ENCODE data around the gene CHMP1A. TPM values are rescaled to one million over a fixed set of nuclear protein-coding genes. Genes with fewer than 3 reads are reported as not detected.

CHMP1A gene
- polyA plus RNA-seq, 1 donor (not counting 4 experiments of a cell fraction or from before 2014, with no cell fraction given) = 64.1 TPM

- TF ChIP-seq, protein P1, sequence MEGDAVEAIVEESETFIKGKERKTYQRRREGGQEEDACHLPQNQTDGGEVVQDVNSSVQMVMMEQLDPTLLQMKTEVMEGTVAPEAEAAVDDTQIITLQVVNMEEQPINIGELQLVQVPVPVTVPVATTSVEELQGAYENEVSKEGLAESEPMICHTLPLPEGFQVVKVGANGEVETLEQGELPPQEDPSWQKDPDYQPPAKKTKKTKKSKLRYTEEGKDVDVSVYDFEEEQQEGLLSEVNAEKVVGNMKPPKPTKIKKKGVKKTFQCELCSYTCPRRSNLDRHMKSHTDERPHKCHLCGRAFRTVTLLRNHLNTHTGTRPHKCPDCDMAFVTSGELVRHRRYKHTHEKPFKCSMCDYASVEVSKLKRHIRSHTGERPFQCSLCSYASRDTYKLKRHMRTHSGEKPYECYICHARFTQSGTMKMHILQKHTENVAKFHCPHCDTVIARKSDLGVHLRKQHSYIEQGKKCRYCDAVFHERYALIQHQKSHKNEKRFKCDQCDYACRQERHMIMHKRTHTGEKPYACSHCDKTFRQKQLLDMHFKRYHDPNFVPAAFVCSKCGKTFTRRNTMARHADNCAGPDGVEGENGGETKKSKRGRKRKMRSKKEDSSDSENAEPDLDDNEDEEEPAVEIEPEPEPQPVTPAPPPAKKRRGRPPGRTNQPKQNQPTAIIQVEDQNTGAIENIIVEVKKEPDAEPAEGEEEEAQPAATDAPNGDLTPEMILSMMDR (optimal IDR thresholded peaks at IDR 0.05 in 1 of 3, IDR thresholded peaks at IDR 0.05 in 1 of 3, conservative IDR thresholded peaks at IDR 0.05 in 1 of 3; ENCODE audit: extremely low read depth in 1 of 3, insufficient read depth in 2 of 3, low read length in 3 of 3) = no peak
- TF ChIP-seq EZH2 (IDR thresholded peaks at IDR 0.05; ENCODE audit: low read length) = no peak
- H4K20me1 ChIP-seq (ENCODE audit: control insufficient read depth, extremely low read depth, insufficient read depth, low read length) = no peaks in the 10 kb centered on the region
- H3K27me3 ChIP-seq (ENCODE audit: control insufficient read depth, extremely low read depth, insufficient read depth, low read length) = peaks cover 30% of the 10 kb centered on the region
- dilution Hi-C loops (cut with MboI; ENCODE audit: extremely low pct_ligation_motif_present, low sequenced_read_pairs) = no loop called here
- FAIRE-seq = no peak
- no peak overlapping the region for H3K9ac ChIP-seq (ENCODE audit: control insufficient read depth, extremely low read depth, insufficient read depth, low read length)
- H3K4me2 ChIP-seq (ENCODE audit: control insufficient read depth, extremely low read depth, insufficient read depth, low read depth, low read length) = no peak overlapping the region
- H2AFZ ChIP-seq (ENCODE audit: control insufficient read depth, low read length) = no peak overlapping the region
- peaks cover 6% of the 10 kb centered on the region for H3K4me1 ChIP-seq (ENCODE audit: control insufficient read depth, extremely low read depth, insufficient read depth, low read length)
- DNase-seq (ENCODE audit: low read depth, low spot score) = no peak
- no peak overlapping the region for H3K27ac ChIP-seq (ENCODE audit: control insufficient read depth, insufficient read depth, low read length)
- H3K36me3 ChIP-seq (ENCODE audit: control insufficient read depth in 2 of 2, extremely low read depth in 1 of 2, insufficient read depth in 2 of 2, low read length in 2 of 2) = no peaks in the 10 kb centered on the region
- no peaks in the 10 kb centered on the region for H3K9me1 ChIP-seq (ENCODE audit: control insufficient read depth, extremely low read depth, insufficient read depth, low read length)
- H3K4me3 ChIP-seq (ENCODE audit: control insufficient read depth in 2 of 3, extremely low read depth in 1 of 3, insufficient read depth in 2 of 3, low read depth in 1 of 3, low read length in 3 of 3) = no peak overlapping the region
- no peaks in the 10 kb centered on the region for H3K79me2 ChIP-seq (ENCODE audit: control insufficient read depth, insufficient read depth, low read length)
- no peaks in the 10 kb centered on the region for H3K9me3 ChIP-seq (ENCODE audit: control insufficient read depth, low read depth, low read length)
Measured at GRCh38 chr16:89618109-89618998, 39.2 kb downstream of the CHMP1A start.

- dilution Hi-C loops (cut with MboI; ENCODE audit: extremely low pct_ligation_motif_present, low sequenced_read_pairs) = no loop called here
- FAIRE-seq = no peak
- Histone ChIP-seq H3K27me3 (ENCODE audit: control insufficient read depth, extremely low read depth, insufficient read depth, low read length) (peaks cover 21% of the 10 kb centered on the region), H3K36me3 (ENCODE audit: control insufficient read depth in 2 of 2, extremely low read depth in 1 of 2, insufficient read depth in 2 of 2, low read length in 2 of 2) (no peaks in the 10 kb centered on the region), H3K9ac (ENCODE audit: control insufficient read depth, extremely low read depth, insufficient read depth, low read length) (no peak overlapping the region), H3K9me1 (ENCODE audit: control insufficient read depth, extremely low read depth, insufficient read depth, low read length) (no peaks in the 10 kb centered on the region), H4K20me1 (ENCODE audit: control insufficient read depth, extremely low read depth, insufficient read depth, low read length) (no peaks in the 10 kb centered on the region), H3K4me2 (ENCODE audit: control insufficient read depth, extremely low read depth, insufficient read depth, low read depth, low read length) (no peak overlapping the region), H3K4me1 (ENCODE audit: control insufficient read depth, extremely low read depth, insufficient read depth, low read length) (peaks cover 6% of the 10 kb centered on the region), H3K4me3 (ENCODE audit: control insufficient read depth in 2 of 3, extremely low read depth in 1 of 3, insufficient read depth in 2 of 3, low read depth in 1 of 3, low read length in 3 of 3) (no peak overlapping the region), H3K9me3 (ENCODE audit: control insufficient read depth, low read depth, low read length) (no peaks in the 10 kb centered on the region), H3K27ac (ENCODE audit: control insufficient read depth, insufficient read depth, low read length) (no peak overlapping the region), H2AFZ (ENCODE audit: control insufficient read depth, low read length) (peak overlapping the region; percentile 56), H3K79me2 (ENCODE audit: control insufficient read depth, insufficient read depth, low read length) (no peaks in the 10 kb centered on the region)
- DNase-seq (ENCODE audit: low read depth, low spot score) = no peak
- TF ChIP-seq, protein P1 (optimal IDR thresholded peaks at IDR 0.05 in 1 of 3, IDR thresholded peaks at IDR 0.05 in 1 of 3, conservative IDR thresholded peaks at IDR 0.05 in 1 of 3; ENCODE audit: extremely low read depth in 1 of 3, insufficient read depth in 2 of 3, low read length in 3 of 3) = no peak
- TF ChIP-seq EZH2 (IDR thresholded peaks at IDR 0.05; ENCODE audit: low read length) = no peak
Measured at GRCh38 chr16:89617036-89617435, 40.5 kb downstream of the CHMP1A start.
